Globus pallidus (tissue), 1 donor: Measurements from ENCODE around the gene CCDC92B.
A peak's percentile ranks its signal among the peaks of the same experiment; 100 is the strongest.

Experiments
- DNase-seq: peaks from one replicate; pipeline ENCODE4 v3.0.0-alpha.2; 2015; ENCODE audit warnings: low spot score

The CCDC92B gene

DNA sequence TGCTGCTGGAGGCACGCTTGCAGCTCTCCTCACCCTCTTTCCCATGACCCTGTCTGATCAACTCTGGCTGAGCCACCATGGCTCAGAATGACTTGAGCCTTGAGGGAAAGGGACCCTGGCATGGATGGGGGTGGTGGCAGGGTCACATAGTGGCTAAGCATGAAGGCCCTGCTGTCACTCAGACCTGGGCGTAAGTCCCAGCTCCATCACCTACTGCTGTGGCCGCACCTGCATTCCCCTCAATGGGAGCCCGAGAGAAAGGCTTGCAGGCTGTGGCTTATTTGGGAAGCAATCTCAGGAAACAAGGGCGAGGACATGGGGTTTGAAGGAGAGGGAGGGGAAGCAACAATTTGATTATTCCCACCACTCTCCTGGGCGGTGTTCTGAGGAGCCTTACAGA is 29.0 kb upstream of the CCDC92B start:
- no peak for DNase-seq

DNA sequence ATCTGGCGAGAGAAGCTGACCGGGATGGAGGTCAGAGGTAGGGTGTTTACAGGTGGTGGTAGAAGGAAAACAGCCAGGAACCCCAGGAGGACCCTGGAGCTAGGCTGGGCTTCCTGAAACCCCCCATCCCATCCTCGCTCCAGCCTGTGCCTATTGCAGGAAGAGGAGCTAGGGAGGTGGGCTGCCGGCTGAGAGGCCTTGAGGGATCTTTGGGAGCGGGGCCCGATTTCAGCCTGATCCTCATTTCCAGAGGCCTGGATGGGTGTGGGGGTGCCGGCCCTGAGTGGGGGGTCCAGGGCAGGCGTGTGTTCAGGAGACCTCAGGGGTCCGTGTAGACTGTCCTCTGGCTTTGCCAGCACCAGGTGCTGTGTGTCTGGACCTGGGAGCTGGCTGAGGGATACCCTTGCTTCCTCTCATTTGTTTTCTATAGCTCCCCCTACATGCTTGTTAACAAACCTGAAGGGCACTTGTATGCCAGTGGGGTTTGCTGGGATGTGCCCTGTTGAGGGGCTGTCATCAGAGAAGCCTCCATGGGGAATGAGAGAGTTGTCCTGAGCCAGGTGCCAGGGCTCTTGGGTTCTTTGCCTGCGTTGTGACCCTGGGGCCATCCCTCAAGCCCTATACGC is 27.9 kb upstream of the CCDC92B start:
- no peak for DNase-seq

DNA sequence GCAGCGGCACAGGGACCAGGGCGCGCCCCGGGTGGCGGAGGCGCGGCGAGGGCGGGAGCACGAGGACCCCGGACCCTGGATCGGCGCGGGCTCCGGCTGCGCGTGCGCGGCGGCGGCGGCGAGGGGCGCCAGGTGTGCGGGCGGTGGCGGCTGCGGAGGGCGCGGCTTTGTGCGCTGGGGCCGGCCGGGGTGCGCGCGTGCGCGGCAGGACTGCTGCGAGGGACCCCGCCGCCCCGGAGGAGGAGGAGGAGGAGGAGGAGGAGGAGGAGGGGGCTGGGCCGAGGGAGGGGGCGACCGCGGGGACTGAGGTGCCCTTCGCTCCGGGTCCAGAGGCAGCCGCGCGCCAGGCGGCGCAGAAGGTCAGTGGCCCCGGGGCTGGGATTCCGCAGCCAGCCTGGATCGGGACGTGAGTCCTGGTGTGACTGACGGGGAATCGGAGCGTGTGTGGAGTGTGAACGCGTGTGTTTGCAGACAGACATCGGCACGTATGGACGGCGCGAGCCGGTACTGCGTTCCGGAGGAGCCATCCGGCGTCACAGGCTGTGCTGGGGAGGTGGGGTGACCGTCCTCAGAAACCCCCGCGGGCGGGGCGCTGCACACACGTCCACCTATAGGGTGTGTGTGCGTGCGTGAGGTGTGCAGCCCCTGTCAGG is 27.3 kb upstream of the CCDC92B start:
- no peak for DNase-seq

DNA sequence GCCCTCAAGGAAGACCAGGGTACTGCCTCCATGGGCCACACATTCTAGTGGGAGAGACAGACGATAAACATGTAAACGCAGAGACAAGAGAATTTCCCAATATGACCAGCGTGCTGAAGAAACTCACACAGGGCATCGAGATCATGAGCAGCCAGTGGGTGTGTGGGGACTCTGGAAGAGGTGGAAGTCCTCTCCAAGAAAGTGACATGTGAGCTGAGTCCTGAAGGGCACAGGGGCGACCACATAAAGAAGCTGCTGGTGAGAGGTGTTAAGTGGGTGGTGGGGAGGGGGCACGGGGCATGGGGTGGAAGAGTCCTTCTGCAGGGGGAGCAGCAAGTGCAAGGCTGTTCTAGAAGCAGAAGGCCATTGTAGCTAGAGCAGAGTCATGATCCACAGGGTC is 25.8 kb upstream of the CCDC92B start:
- no peak for DNase-seq

DNA sequence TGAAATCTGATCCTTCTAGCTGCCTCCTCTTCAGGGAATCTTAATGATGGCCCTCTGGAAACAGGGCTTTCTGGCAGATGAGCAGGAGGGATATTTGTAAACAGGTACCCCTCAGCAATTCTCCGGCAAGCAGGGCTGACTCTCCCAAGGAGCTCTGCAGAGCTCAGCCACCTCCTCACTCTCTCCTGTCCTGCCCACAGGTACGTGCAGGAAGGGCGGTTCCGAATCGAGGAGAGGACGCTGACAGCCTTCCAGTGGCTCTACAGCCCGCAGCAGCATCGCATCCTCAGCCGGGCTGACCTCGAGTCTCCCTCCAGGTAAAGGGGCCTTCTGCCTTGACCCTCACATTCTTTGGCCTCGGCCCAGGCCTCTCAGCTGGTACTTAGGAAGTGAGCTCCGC is 20.7 kb upstream of the CCDC92B start:
- no peak for DNase-seq

DNA sequence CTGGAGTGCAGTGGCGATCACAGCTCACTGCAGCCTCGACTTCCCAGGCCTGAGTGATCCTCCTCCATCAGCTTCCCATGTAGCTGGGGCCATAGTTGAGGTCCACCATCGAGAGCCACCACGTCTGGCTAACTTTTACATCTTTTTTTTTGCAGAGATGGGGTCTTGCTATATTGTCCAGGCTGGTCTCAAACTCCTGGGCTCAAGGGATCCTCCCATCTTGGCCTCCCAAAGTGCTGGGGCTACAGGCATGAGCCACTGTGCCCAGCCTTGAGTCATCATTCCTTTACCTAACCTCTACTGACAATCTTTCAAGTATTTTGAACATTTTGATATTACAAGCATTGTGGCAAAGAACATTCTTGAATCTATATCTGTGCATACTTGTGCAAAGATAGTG is 9.4 kb upstream of the CCDC92B start:
- DNase-seq: no peak

DNA sequence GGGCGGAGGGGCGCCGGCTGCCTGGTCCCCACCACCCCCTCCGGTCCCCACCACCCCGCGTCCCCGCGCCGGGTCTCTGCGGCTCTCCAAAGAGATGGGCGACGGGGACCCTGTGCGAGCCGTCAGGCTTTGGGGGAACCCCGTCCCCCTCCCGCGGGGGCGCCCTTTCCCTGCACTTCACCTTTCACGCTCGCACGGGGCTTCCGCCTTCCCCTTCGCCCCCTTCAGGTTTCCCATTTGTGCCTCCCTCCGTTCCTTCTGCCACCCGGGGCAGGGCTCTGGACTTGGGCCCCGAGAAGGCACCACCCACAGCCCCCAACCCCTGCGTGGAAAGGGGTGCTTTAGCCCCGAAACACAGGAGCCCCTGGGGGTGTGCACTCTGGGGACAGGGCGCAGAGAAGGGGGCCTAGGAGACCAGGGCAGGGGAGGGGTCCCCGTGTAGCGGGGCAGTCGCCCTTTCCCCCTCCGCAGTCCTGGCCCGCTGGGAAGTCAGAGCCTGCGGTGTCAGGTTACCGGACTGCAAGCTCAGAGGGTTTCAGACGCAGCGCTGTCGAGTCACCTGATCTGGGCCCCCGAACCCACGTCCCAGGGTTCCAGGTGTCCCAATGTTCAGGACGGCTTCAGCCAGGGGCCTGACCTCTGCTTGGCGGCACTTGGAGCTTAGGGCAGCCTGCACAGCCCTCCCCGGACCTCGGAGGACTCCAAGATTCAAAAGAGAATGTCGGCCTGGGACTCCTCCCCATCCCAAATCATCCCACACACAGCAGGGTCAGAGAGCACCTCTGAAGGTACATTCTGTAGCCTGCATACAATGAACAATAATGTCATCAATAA is 6.7 kb upstream of the CCDC92B start:
- DNase-seq: no peak

DNA sequence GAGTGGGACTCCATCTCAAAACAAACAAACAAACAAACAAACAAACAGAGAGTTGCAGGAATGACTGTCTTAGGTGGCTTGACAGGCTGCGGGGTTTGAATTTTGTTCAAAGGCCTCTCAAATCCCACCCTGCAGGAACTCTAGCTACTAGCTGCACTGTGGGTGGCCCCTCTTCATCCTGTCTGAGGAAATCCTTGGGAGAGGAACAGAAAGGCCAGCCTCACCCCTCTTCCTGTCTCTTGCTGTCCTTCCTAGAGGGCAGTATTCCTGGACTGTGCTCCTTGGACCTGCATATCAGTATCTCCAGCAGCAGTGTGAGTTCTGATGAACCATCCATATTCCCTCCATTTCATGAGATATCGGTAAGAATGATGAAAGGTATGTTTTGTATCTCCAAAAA is 2.0 kb upstream of the CCDC92B start:
- DNase-seq: no peak

DNA sequence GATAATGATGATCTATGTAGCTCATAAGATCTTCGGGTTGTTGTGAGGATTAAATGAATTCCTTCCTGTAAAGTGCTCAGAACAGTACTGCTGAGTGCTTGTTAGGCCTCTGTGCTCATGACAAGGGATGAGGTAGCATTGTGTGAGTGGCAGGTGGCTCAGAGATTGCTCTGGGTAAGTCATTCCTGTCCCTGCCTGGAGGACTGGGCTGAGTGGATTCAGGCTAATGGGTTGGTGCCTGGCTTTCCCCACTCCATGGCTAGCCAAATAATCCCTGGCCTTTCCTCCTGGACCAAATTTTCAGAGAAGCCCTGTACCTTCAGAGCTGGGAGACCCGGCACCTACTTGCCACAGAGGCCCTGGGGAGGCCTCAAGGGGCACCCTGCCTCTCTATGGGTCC is 1.3 kb upstream of the CCDC92B start:
- no peak for DNase-seq

DNA sequence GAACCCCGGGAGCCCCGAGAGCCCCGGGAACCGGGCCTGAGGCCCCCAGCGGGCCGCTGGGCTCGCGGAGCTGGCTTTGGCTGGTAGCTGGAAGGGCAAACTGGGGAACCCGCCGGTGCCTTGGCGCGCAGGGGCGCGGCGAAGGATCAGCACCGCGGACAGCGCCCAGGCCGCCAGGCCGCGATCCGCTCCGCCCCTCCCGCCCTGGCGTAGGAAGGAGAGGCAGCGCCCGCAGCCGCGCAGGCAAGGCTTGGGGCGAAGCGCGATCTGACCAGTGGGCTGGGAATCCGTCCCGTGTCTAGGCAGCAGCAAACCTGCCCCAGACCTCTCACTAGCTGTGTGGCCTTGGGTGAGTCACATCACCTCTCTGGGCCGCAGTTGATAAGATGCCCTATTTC is 331 bp upstream of the CCDC92B start:
- DNase-seq: peak; percentile 47

DNA sequence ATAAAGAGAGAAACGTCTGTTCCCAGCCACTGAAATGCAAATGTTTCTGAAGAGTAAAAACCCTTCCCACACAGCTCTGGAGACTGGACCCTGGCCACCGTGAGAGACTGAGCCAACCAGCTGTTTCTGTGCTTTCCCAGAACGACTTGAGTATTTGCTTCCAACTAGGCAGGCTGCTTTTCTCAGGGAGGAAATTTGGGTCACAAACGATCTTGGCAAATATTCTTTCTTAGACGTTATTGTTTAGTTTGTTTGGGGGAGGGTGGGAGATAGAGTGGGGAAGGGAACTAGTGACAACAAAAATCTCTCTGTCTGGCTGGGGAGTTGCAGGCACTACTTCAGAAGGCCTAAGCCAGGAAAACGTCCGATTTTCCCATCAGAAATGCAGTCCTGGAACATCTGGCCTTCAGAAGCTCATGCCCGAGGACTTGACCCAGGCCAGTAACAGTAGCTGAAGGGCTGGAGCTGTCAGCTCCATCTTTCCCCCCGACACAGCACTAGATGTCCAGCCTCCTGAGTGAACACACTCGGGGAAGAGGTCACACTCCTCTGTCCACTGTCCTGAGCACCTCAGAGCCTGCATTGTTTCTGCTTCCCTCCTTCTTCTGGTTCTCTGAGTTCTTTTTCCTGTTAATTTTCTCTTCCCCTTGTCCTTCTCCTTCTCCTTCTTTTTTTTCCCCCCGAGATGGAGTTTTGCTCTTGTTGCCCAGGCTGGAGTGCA is 4.0 kb downstream of the CCDC92B start:
- DNase-seq: peak; percentile 53

DNA sequence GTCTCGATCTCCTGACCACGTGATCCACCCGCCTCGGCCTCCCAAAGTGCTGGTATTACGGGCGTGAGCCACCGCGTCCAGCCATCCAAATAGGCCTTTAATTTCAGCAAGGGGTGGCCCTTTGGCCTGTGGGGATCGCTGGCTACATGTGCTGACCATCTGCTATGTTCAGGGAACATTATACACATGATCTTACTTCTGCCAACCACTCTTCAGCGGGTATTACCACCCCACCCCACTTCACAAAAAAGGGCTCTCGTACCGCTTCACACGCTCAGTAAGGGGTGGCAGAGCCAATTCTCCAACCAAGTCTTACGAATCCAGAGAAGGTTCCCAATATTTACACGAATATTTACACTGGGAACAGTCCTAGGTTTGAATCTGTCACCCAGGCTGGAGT is 11.8 kb downstream of the CCDC92B start:
- DNase-seq: no peak

DNA sequence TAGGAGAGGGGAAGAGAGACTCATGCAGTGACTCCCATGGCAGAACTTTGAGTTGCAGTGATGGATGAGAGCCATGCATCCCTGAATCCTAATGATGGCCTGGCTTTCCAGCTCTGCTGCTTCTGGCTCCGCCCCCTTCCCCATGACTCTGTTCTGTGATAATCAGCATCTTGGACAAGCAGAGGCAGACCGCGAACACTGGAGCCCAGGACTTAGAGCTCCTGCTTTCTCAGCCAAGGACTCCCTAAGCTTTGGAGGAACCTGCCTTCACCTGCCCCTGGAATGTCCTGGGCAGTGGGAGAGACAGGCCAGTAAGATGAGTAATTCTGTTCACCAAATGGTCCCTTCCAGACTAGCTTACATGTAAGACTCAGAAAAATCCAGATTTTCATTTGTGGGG is 12.5 kb downstream of the CCDC92B start:
- no peak for DNase-seq

DNA sequence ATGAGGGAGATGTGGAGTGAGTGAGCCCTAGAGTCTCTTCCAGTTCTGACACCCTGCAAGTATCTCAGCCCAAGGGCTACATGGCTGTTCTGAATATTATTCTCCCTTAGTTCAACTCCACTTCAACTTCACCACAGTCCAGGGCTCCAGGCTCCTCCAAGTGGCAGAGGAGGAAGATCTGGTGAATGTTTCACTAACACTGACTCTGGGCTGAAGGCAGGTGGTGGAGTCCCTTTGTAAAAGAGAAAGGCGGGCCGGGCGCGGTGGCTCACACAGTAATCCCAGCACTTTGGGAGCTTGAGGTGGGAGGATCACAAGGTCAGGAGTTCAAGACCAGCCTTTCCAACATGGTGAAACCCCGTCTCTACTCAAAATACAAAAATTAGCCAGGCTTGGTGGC is 13.6 kb downstream of the CCDC92B start:
- DNase-seq: no peak

DNA sequence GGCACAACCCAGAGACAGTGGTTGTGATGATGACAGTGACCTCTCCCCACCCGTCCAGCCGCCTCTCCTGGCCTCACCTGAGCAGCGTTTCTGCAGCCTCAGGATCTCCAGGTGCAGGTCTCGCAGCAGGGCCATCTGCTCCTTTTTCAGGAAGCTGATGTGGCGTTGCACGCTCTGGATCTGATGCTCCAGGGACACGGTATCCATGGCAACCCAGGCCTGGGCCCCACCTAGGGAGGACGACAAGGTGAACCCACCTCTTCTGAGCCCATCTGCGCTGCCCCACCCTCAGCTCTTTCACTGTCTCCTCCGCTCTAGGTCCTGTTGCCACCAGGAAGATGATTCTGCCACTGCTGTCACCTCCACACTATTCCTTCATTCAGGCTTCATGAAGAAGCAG is 14.5 kb downstream of the CCDC92B start:
- DNase-seq: no peak

DNA sequence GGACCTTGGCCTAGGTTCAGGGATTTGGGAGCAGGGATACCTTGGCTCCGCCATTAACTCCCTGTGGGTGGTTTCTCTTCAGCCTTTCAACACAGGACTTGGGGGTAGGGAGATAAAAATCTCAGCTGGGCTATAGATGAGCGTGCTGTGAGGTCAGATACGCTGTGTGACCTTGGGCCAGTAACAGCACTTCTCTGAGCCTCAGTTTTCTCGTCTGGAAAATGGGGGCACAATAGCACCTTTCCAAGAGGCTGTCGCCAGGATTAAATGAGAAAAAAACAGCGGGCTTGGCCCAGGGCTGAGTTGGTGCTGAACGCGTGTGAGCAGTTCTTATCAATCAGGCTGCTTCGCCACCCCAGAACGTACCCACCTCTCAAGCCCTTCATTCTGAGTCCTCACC is 17.6 kb downstream of the CCDC92B start:
- no peak for DNase-seq

DNA sequence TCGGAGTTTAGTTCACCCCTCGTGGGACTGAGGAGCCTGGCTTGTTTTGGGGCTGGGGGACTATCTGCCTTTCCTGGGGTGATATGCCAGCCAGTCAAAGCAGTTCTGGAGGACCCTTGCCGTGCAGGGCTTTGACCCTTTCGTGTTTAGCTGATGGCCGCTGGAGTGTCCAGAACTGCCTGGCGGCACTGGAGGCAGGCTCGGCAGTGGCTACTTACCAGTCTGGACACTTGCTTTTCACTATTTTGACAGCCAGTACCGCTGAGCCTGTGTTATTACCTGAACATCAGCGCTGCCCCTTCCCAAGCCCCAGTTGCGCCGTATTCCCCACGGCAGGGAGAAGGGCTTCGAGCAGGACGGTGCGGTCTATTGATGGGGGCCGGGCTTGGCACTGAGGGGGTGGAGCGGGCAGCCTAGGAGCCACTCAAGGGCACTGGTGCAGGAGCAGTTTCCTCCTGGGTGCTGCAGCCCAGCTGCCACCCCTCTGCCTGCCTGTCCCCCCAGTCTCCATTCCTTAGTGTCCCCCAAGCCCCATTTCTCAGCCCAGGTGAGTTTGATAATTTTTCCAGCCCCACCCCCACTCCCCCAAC is 18.6 kb downstream of the CCDC92B start:
- DNase-seq: no peak

DNA sequence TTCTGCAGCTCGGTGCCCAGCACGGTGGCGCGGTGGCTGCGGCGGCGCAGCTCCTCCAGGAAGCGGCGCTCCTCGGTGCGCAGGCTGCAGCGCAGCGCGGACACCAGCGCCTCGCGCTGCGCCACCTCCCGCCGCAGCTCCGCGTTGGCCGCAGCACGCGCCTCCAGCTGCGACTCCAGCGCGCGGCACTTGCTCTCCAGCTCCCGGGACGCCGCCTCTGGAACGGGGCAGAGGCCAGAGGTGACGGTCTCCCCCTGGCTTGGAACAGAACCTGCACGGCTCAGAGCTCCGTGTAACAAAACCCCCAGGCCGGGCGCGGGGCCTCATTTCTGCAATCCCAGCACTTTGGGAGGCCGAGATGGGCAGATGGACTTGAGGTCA is 24.7 kb downstream of the CCDC92B start:
- no peak for DNase-seq

DNA sequence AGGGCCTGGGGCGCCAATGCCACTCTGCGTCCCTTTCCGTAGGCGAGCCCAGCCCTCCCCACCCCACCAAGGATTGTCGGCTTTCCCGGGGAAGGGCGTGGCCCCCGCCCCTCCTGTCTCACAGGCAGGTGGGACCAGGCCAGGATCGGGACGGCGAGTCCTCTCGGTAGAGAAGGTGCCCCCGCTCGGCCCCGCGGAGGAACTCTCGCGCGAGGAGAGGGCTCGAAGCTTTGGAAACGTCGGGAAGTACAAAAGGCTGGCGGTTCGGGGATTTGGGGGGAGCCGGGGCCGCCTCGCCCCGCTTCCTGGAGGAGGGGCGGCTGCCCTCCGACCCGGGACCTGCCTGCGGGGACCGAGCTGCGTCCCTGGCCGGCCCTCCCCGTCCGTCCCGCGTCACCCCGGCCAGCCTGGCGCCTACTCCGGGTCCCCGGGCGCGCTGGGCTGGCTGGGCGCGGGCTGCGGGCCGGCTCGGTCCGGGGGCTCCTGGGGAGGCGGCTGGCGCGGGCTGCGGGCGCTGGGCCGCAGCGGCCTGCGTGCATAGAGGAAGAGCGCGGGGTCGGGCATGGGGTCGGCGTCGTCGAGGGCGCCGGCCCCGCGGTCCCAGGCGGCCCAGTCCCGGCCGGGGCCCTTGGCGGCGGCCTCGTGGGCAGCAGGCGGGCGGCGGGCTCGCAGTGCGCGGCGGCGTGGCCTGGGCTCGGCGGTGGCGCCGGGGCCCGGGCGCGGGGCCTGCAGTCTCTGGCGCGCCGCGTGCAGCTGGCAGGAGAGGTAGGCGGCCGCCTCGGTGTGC is 25.3 kb downstream of the CCDC92B start:
- DNase-seq: no peak

DNA sequence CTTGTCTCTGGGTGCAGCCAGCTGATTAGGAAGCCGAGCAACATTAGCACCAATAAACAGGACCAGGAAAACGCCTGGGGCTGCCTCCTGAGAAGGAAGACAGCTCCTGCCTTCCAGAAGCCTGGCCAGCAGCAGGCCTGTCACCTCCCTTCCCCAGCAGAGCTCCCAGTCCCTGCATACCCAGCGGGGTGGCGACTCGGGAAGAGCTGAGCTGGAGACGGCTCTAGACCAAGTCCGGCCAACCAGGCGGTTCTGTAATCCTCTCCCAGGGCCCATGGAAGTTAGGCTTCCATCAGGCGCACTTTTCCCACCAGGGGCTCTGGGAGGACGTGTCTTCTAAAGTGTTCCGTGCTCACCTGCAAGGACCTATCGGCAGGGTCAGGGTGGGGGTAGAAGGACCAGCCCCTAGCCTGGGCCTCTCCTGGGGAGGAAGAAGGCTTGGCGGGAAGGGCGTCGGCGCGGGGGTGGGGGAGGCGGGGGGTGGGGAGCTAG is 25.9 kb downstream of the CCDC92B start:
- no peak for DNase-seq

DNA sequence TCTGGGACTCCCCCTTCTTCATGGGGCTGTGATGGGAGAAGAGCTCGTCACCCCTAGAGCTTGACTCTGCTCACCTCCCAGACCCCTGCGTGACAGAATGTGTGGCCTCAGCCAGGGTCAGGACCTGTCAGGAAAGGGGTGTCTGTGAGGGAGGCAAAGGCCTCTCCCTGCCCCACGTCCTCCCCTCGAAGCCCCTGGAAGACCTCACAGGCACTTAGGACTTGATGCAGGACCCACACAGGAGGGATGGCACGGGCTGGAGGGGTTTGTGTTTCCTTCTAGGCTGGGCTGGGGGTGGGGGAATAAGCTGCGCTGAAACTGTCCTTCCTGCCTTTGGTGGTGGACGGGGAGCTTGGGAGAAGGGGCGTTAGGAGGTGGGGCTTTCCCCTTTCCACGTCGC is 26.8 kb downstream of the CCDC92B start:
- DNase-seq: no peak
